Embryonic facial prominence (tissue), 1 donor: ENCODE results near the gene ACSF3.

Experiments used
- DNase-seq: peaks from one replicate; pipeline ENCODE4 v3.0.0-alpha.2; 2016; ENCODE audit errors: extremely low spot score

The ACSF3 gene

GRCh38 chr16:89145406-89146161, 51.9 kb downstream of the ACSF3 start:
- DNase-seq: no peak

DNA sequence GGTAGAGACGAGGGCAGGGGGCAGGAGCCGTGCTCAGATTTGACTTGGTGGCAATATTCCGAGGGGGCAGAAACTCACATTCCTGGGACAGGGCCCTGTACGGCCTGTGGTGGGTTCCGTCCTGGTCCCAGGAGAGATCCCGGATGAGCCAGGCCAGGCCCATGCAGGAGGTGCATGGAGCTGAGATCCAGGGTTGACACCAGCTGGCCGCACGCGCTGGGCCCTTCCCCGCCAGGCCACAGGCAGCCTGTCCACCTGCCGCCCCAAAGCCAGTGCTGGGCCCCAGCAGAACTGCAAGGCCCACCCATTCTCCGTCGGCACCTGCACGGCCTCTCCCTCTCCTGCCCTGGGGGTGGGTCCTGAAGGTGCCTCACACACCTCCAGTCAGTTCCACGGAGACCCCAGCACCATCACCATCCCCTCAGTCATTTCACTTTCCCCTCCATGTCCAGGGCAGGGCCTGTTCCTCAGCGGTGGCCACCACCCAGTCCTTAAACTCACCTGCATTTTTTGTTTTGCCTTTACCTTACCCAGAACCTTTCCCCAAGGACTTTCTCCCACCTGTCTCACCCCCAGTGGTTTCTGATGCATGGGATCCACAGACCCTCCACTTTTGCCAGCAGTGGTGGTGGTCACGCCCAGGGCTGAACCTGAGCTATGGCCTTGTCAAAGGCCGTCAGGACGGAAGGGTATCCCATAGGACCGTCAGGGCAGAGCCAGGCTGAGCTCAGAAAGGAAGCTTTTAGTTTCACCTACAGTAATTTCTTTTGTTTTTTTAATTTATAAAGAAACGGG, 52.8 kb downstream of the ACSF3 start:
- DNase-seq: no peak

- DNase-seq: no peak
Measured at GRCh38 chr16:89147085-89147817, 53.6 kb downstream of the ACSF3 start.

- no peak for DNase-seq
Measured at GRCh38 chr16:89149386-89149785, 55.7 kb downstream of the ACSF3 start.

DNA sequence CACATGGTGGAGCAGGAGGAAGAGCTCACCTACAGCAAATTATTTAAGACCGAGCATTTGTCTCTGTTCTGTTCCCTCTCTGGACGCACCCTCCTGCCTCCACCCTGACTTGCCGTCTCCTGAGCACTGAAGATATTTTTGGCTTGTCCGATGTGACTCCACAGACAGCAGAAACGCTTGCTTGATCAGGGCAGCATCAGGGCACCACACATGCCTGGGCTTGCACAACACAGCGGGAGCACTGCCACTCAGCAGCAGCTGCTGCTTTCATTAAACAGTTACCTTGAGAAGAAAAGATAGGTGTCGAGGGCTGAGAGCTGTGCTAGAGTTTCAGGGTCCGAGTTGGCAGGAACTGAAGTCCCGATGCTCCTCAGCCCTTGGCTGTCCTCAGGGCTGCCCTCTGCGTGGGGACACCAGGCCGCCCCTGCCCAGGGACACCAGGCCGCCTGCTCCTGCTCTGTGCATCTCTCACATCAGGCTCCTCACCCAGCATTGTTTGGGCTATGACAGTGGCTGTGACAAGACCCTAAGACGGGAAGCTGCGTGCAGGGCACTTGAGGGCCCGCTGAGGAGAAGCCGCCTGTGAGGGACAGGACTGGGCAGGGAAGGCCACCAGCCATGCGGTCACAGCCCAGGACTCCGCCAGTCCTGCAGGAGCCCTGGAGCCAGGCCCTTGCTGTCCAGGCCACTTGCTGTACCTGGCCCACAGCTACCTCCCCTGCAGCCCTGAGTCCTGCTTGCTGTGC, 56.6 kb downstream of the ACSF3 start:
- DNase-seq: no peak

DNA sequence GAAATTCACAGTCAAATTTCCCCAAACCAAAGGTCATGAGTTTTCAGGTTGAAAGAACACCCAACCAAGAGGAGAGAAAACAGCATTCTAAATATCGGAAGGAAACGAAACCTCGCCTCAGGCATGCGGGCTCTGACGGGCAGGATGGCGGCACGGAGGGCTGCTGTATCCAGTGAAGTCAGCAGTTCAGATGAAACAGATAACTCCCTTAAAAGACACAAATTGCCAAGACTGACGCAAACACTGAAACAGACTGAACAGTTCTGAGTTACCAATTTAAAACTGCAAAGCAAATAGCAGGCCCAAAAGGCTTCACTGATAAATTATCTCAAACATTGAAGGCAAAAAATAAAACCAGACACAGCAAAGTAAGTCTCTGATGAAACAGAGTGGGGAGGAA, 57.3 kb downstream of the ACSF3 start:
- no peak for DNase-seq

DNA sequence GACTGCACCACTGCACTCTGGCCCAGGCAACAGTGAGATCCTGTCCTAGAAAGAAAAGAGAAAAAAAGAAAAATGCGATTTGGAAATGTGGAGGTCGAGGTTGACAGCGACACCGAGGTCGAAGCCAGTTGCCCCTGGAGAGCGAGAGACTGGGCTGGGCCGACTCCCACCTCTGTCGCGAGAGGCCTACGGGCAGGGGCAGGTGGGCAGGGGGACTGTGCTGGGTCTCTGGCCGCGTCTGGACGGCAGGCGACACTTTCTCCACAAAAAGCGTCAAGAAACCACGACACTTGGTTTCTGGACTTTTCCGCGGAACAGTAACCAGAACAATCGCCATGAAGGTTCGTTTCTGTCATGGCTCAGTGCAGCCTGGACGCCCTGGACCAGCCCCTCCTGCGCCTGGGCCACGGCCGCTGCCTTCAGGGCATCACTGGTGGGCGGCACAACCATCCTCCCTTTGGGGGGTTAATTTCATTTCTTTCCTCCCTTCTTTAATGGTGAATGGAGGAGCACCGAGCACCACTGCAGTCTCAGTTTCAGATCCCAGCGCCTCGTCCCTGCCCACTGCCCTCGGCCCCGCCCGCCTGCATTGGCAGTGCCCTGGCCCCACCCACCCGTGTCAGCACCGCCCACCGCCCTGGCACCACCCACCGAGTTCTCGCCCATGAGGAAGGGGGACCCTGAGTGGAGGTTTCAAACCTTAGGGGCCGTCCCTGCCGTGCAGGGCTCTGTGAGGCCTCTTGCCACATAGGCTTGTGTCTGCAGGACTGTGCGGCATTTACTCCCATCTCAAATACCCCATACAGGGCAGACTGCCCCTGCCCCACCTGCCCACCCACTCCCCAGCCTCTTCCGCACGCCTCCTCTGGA, 59.4 kb downstream of the ACSF3 start:
- DNase-seq: no peak

- DNase-seq: no peak
Measured at GRCh38 chr16:89153848-89154271, 60.2 kb downstream of the ACSF3 start.

DNA sequence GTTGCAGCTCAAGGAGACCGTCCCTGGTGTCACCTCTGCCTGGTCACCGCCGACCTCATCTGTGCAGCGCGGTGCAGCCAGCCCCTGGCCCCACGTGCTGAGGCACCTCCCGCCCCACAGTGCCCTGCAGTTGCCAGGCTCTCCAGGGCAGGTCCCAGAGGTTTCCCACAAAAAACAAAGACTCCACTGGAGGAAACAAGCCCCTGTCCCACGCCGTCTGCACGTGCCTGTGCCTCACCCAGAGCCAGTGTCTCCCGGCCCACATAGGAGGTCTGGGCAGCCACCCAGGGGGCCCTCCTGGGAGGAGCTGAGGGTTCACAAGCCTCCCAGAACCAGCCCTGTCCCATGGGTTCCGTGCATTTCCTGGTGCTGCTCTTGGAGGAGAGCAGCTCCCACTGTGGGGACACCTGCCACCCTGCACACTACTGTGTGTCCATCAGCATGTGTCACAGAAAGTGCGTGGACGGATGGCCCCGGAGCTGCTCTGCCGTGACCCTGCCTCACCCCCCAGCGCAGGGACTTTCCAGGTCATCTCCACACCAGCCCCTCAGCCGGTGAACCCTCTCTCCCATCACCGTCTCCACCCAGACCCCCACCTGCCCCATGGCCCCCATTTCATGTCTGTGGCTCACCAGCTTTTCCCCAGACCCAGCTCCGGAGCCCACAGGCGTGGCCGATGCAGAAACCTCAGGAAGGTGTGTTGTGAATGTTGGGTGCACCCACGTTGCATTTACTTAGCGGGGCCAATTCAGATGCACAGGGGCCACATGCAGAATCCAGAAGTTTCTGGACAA, 60.9 kb downstream of the ACSF3 start:
- DNase-seq: no peak

DNA sequence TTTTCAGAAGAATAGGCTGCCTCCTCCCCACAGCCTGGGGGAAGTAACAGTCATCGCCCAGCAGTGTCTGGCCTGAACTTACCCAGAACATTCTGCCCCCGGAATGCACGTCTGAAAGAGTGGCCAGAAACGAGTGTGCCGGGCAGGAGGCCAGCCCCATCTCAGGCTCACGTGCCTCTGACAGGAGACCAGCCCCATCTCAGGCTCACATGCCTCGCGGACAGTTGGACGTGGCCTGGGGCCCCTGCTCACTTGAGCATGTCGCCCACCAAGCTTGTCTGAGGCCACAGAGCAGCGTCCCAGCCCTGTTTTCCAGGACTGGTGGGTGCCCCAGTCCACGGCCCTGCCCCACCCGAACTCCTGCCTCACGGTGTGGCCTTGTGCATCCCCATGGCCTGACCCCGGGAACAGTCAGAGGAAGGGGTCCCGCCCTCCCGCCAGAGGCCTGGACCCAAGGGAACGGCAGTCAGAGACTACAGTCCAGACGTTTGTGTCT, 61.6 kb downstream of the ACSF3 start:
- DNase-seq: no peak

- no peak for DNase-seq
Measured at GRCh38 chr16:89155851-89156739, 62.4 kb downstream of the ACSF3 start.

DNA sequence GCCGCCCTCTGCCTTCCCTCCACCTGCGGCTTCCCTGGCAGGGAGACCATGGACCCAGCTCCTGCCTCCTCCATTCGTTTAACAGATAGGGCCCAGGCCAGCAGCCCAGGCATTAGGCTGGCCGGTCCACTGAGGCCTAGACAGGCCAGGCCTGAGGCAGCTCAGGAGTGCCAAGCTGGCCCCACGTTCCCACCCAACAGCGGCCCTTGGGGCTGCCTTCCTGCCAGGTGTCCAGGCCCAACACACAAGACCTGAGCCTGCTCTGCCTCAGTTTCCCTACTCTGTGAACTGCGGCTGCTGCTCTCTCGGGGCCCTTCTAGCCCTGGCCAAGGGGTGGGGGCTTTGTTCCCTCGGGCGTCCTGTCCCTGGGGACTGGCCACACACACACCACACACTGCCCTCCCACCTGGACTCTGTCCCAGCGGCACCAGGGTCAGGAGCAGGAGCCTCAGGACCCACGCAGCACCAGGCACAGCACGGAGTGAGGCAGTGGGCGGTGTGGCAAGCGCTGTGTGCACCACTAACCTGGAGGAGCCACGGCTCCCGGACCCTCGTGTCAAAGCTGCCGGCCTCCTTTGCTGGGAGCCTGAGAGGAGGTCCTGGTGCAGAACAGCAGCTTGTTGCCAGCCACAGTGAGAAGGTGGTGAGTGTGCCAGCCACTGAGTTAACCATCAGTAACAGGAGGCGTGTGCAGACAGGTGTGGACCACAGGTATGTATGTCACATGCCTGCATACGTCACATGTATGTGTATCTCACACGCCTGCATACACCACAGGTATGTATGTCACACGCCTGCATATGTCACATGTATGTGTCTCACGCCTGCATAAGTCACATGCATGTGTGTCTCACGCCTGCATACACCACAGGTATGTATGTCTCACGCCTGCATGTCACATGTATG, 63.3 kb downstream of the ACSF3 start:
- DNase-seq: no peak

- no peak for DNase-seq
Measured at GRCh38 chr16:89157778-89158177, 64.1 kb downstream of the ACSF3 start.

DNA sequence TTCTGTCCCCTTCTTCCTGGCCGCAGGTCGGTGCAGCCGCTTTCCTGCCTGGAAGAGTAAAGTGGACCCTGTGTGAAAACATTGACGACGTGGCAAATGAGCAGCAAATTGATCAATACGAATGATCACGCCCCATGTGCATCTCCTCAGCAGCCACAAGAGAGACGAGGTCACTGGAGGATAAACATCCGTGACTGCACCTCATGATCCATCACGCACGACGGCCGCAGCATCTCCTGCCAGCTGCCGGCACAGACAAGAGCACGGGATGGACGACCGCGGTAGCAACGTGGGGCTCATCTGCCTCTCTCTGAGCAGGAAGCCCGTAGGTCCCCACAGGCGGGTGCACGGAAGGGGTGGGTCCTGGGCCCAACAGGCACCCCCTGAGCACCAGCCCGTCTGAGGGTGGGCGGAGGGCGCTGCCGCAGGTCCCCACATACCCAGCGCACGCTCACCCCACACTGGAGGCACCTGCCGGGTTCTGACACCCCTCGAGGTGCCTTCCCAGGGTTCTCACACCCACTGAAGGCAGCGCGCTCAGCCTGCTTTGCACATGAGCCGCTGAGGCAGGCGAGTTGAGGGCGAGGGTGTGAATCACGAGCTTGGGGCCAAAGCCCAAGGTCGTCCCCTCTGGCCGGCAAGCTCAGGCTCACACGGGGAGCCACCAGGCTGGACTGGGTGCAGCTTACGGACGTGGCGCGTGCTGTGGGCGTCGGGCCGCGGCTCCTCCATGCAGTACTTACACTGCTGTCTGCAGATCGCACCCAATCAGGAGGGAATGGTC, 65.6 kb downstream of the ACSF3 start:
- no peak for DNase-seq

DNA sequence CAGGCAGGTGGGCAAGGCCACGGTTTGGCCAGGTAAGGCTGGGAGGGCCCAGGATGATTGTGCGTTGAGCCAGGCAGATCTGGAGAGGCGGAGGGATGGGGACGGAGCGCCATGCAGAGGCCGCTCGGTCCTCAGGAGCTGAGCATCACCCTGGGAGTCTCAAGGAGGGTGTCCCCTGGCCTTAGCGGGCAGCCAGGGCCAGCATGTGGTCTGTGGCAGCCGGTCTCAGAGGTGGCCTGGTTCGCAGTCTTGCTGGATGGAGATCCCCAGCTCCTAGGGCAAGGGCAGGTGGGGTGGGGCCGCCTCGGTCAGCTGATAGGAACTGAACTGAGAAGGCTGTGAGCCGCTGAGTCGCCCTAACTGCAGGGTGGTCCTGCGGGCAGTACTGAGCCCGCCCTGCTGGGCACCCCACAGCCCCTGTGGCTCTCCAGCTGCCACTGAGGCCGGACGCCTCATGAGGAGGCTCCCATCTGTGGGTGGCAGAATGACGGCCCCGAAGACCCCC, 66.2 kb downstream of the ACSF3 start:
- DNase-seq: no peak

GRCh38 chr16:89160977-89161701, 67.5 kb downstream of the ACSF3 start:
- no peak for DNase-seq
